Coronary artery (tissue), 2 donors: ENCODE data around the gene HIVEP2.

ENCODE experiments used
- DNase-seq: peaks from one replicate; pipeline ENCODE4 v3.0.0-alpha.2; 2017; ENCODE audit warnings: low spot score
- H3K27ac ChIP-seq, 2 donors: fragments of 200-600 bp; sonication (generic); one replicate each; pipeline ENCODE4 v1.5.1; 2016 to 2019
- H3K4me3 ChIP-seq: fragments of 200-600 bp; sonication (generic); 2 replicates; pipeline ENCODE4 v1.5.1; 2016; ENCODE audit warnings: mild to moderate bottlenecking, moderate library complexity
- TF ChIP-seq, protein P1 (sequence below): fragments of 200-600 bp; sonication (generic); IDR thresholded peaks from one replicate; pipeline ENCODE4 v1.5.1; 2019; ENCODE audit warnings: antibody characterized with exemption

The HIVEP2 gene

DNA sequence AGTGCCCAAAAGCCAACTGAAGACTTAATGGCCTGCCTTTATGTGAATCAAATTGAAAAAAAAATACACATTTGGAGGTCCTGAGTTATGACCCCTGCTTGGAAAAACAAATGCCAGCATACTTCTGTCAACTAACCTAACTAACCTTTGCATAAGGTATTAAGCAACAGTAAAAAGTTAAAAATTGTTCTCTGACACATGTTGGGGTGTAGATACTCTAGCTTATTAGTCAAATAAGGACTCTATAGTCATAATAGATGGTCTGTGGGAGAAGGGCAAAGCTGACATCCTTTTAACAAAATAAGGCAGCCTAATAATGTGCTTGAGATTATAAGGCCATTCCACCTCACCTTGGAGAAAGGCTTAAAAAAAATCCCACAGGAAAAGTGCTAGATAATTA lies 140.5 kb downstream of the HIVEP2 start:
- Histone ChIP-seq H3K4me3 (no peak overlapping the region), H3K27ac (no peak overlapping the region)
- DNase-seq: no peak
- TF ChIP-seq, protein P1, sequence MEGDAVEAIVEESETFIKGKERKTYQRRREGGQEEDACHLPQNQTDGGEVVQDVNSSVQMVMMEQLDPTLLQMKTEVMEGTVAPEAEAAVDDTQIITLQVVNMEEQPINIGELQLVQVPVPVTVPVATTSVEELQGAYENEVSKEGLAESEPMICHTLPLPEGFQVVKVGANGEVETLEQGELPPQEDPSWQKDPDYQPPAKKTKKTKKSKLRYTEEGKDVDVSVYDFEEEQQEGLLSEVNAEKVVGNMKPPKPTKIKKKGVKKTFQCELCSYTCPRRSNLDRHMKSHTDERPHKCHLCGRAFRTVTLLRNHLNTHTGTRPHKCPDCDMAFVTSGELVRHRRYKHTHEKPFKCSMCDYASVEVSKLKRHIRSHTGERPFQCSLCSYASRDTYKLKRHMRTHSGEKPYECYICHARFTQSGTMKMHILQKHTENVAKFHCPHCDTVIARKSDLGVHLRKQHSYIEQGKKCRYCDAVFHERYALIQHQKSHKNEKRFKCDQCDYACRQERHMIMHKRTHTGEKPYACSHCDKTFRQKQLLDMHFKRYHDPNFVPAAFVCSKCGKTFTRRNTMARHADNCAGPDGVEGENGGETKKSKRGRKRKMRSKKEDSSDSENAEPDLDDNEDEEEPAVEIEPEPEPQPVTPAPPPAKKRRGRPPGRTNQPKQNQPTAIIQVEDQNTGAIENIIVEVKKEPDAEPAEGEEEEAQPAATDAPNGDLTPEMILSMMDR: no peak

DNA sequence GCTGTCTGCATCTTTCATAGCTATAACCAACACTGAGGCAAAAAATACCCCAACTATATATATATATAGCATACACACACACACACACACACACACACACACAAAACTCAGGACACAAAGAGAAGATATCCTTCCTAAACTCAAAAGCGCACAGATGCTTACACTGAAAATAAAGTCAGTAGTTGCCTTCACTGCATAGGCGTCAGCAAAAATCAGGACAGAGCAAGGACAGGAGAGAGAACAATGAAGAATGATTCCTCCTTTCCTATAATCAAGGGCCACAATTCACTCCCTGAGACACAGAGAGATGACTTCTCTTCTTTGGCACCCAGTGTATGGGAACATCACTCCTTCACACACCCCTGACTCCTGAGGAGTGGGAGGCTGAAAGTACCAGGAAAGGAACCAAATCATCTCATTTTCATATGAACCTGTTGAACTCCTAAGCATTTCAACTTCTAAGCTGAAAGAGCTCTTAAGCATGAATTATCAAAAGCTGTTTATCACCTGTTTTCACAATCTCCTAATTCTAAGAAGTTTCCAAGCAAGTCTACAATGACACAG lies 141.4 kb downstream of the HIVEP2 start:
- TF ChIP-seq, protein P1: no peak
- H3K27ac ChIP-seq: no peak overlapping the region

DNA sequence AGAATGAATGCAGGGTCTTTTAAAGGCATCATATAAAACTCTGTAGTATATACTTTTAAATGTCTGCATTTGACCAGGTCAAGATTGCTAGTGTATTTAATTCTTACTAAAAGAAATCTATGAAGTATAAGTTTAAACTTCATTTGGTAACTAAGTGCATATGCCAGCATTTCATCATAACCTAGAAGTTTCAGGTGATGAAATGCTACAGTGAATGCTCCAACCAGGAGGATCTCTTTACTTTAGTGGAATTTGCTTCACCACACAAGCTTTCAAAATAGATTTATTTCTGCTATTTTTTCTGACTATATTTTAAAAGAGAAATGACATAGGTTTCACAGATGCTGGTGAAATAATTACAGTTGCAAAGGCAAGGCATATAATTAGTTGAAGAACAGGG lies 141.9 kb downstream of the HIVEP2 start:
- no peak overlapping the region for H3K27ac ChIP-seq
- no peak overlapping the region for H3K4me3 ChIP-seq
- no peak for DNase-seq
- TF ChIP-seq, protein P1: no peak

More for the DNA sequence above, 141.4 kb downstream of the HIVEP2 start:
- no peak overlapping the region for H3K4me3 ChIP-seq
- DNase-seq: no peak

DNA sequence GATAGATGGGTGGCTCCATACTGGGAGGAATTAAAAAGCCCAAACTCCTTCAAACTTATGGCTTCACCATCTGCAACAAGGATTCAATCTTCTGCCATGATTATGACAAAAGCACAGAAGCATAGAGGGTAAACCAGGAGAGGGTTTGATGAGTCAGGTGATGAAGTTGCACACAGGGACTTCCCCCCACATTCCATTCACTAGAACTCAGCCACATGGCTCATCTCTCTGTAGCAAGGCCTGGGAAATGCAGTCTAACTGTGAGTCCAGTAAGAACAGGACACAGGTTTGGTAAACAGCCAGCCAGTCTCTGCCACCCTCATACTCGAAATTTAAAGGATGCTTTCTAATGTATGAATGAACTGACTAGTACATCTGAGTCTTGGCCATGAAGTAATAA lies 142.9 kb downstream of the HIVEP2 start:
- TF ChIP-seq, protein P1: no peak
- no peak for DNase-seq
- Histone ChIP-seq H3K27ac (no peak overlapping the region), H3K4me3 (no peak overlapping the region)

DNA sequence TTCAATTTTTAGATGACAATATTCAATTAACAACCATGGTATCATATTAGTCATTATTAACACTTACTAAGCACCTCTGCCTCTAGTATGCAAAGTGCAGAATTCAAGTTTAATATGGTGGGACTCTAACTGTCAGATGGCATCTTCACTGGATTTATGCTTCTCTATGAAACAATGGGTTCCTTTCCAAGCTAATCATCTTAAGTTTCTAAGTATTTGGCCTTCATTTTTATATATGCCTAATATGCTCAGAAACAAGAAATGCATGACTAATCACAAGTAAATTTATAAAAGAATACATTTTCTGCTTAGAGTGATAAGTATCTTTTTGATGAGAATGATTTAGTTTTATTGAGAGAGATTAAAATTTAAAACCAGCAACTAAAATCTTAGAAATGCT lies 144.7 kb downstream of the HIVEP2 start:
- TF ChIP-seq, protein P1: no peak
- DNase-seq: no peak
- H3K27ac ChIP-seq: no peak overlapping the region
- no peak overlapping the region for H3K4me3 ChIP-seq

DNA sequence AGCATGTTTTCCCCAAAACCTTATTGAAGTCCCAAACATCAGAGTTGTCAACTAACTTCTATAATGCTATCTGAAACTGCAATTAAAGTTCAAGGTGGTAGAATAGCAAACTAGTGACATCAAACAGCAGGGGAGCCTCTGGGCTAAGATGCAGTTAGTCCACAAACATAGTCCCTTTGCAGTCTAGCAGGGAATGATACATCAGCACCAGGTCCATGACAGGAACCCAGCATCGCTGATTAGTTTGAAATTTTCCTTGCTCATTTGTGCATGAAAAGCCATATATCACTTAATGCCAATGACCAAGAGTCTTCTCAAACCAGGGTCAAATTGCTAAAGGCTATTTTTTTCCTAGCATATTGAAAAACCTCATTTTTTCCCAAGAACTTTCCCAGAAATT lies 145.3 kb downstream of the HIVEP2 start:
- Histone ChIP-seq H3K4me3 (no peak overlapping the region), H3K27ac (no peak overlapping the region)
- DNase-seq: no peak
- TF ChIP-seq, protein P1: no peak

DNA sequence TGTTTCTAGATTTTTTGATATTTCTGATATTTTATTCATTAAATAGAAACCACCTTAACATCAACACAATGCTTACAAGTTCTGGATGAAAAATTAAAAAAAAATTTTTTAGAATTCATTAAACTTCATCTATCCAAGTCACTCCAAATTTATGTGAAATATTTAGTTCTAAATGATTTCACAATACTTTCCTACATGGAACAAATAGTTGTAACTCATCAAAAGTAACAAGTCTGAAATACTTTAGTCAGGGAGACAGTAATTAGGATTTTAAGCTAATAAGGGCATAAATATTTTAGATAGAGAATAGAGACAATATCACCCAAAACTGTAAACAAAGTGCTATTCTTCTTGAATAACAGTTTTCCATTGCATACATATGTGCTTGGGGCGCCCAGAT lies 147.8 kb downstream of the HIVEP2 start:
- H3K4me3 ChIP-seq: no peak overlapping the region
- no peak for DNase-seq
- no peak overlapping the region for H3K27ac ChIP-seq
- TF ChIP-seq, protein P1: no peak
